KMS-11 (cell line): Measurements from ENCODE around the gene PADI1.

Experiments
- H2AFZ ChIP-seq: fragments of 200-600 bp; sonication (generic); 2 replicates; pipeline ENCODE4 v1.6.1; 2016; ENCODE audit warnings: antibody characterized with exemption, mixed run types, low read depth
- H3K27ac ChIP-seq: fragments of 200-600 bp; sonication (generic); 2 replicates; pipeline ENCODE4 v1.6.1; 2016; ENCODE audit warnings: mild to moderate bottlenecking, mixed run types
- H3K27me3 ChIP-seq: fragments of 200-600 bp; sonication (generic); 2 replicates; pipeline ENCODE4 v1.6.1; 2017; ENCODE audit warnings: mild to moderate bottlenecking, low read depth, mixed run types, moderate library complexity; ENCODE audit not compliant: insufficient read depth
- H3K36me3 ChIP-seq: fragments of 200-600 bp; sonication (generic); 2 replicates; pipeline ENCODE4 v1.6.1; 2017; ENCODE audit warnings: mild to moderate bottlenecking, mixed run types; ENCODE audit not compliant: insufficient read depth
- H3K4me1 ChIP-seq: fragments of 200-600 bp; sonication (generic); 2 replicates; pipeline ENCODE4 v1.6.1; 2016; ENCODE audit warnings: mild to moderate bottlenecking, low read depth, mixed run types; ENCODE audit not compliant: poor library complexity, severe bottlenecking
- H3K4me2 ChIP-seq: fragments of 200-600 bp; sonication (generic); 2 replicates; pipeline ENCODE4 v1.7.0; 2016; ENCODE audit warnings: mild to moderate bottlenecking, mixed run types
- H3K4me3 ChIP-seq: fragments of 200-600 bp; sonication (generic); IDR thresholded peaks from 2 replicates; pipeline ENCODE4 v1.6.1; 2017; ENCODE audit warnings: low read depth, low read length, mixed read lengths; ENCODE audit not compliant: insufficient read depth
- H3K79me2 ChIP-seq: fragments of 200-600 bp; sonication (generic); 2 replicates; pipeline ENCODE4 v1.6.1; 2016; ENCODE audit warnings: low read depth, mixed run types; ENCODE audit not compliant: insufficient read depth
- H3K9ac ChIP-seq: fragments of 200-600 bp; sonication (generic); 2 replicates; pipeline ENCODE4 v1.6.1; 2016; ENCODE audit warnings: mild to moderate bottlenecking, mixed run types
- H4K20me1 ChIP-seq: fragments of 200-600 bp; sonication (generic); 2 replicates; pipeline ENCODE4 v1.6.1; 2016; ENCODE audit warnings: mild to moderate bottlenecking, mixed run types; ENCODE audit not compliant: insufficient read depth
- TF ChIP-seq, protein P1 (sequence below): fragments of 200-600 bp; sonication (generic); conservative IDR thresholded peaks from 2 replicates; pipeline ENCODE4 v1.6.1; 2017; ENCODE audit warnings: low read depth, mild to moderate bottlenecking, antibody characterized with exemption, low read length, moderate library complexity, mixed read lengths

Gene PADI1

GRCh38 chr1:17168091-17168876, 36.6 kb upstream of the PADI1 start:
- Histone ChIP-seq H3K27ac (no peak overlapping the region), H3K79me2 (no peaks in the 10 kb centered on the region), H3K4me1 (no peaks in the 10 kb centered on the region), H2AFZ (no peak overlapping the region), H3K9ac (no peak overlapping the region), H3K27me3 (peaks cover 22% of the 10 kb centered on the region; the same call in 1 of the 2 replicates), H3K4me2 (no peak overlapping the region), H3K4me3 (no peak overlapping the region), H3K36me3 (no peaks in the 10 kb centered on the region), H4K20me1 (no peaks in the 10 kb centered on the region)
- TF ChIP-seq, protein P1, sequence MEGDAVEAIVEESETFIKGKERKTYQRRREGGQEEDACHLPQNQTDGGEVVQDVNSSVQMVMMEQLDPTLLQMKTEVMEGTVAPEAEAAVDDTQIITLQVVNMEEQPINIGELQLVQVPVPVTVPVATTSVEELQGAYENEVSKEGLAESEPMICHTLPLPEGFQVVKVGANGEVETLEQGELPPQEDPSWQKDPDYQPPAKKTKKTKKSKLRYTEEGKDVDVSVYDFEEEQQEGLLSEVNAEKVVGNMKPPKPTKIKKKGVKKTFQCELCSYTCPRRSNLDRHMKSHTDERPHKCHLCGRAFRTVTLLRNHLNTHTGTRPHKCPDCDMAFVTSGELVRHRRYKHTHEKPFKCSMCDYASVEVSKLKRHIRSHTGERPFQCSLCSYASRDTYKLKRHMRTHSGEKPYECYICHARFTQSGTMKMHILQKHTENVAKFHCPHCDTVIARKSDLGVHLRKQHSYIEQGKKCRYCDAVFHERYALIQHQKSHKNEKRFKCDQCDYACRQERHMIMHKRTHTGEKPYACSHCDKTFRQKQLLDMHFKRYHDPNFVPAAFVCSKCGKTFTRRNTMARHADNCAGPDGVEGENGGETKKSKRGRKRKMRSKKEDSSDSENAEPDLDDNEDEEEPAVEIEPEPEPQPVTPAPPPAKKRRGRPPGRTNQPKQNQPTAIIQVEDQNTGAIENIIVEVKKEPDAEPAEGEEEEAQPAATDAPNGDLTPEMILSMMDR = no peak

DNA sequence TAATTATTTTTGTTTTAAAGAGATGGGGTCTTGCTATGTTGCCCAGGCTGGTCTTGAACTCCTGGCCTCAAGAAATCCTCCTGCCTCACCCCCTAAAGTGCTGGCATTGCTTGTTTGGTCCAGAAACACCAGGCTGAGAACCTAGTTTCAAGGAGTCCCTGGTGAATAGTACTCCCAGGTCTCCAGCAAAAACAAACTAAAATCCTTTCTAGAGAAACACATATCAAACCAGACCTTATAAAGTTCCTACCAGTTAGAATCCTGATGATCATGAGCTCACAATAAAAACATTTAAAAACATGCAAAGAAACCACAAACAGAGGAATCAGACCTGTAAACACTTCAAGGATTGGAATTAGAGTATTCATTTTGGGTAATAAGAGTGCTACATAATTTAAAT, 34.4 kb upstream of the PADI1 start:
- Histone ChIP-seq H3K27ac (no peak overlapping the region), H3K4me2 (no peak overlapping the region), H3K4me3 (no peak overlapping the region), H3K79me2 (no peaks in the 10 kb centered on the region), H3K36me3 (no peaks in the 10 kb centered on the region), H3K27me3 (peaks cover 22% of the 10 kb centered on the region; the same call in 1 of the 2 replicates), H3K4me1 (no peaks in the 10 kb centered on the region), H3K9ac (no peak overlapping the region), H4K20me1 (no peaks in the 10 kb centered on the region), H2AFZ (no peak overlapping the region)
- TF ChIP-seq, protein P1 = no peak

- Histone ChIP-seq H3K4me2 (no peak overlapping the region), H3K79me2 (no peaks in the 10 kb centered on the region), H3K27ac (no peak overlapping the region), H2AFZ (no peak overlapping the region), H3K4me1 (no peaks in the 10 kb centered on the region), H4K20me1 (no peaks in the 10 kb centered on the region), H3K36me3 (no peaks in the 10 kb centered on the region), H3K27me3 (peaks cover 34% of the 10 kb centered on the region; the same call in 1 of the 2 replicates), H3K4me3 (no peak overlapping the region), H3K9ac (no peak overlapping the region)
- TF ChIP-seq, protein P1 = no peak
These were observed 31.7 kb upstream of the PADI1 start for GRCh38 chr1:17173217-17173616.

- Histone ChIP-seq H3K27ac (no peak overlapping the region), H3K9ac (no peak overlapping the region), H4K20me1 (no peaks in the 10 kb centered on the region), H2AFZ (no peak overlapping the region), H3K79me2 (no peaks in the 10 kb centered on the region), H3K36me3 (no peaks in the 10 kb centered on the region), H3K27me3 (peaks cover 50% of the 10 kb centered on the region; the same call in 1 of the 2 replicates), H3K4me3 (no peak overlapping the region), H3K4me2 (no peak overlapping the region), H3K4me1 (no peaks in the 10 kb centered on the region)
- TF ChIP-seq, protein P1 = no peak
These were observed 28.4 kb upstream of the PADI1 start for GRCh38 chr1:17176306-17177061.
